Activated gamma-delta T cell treated with Interleukin-2 at 50 U/mL for 16 hours (primary cell): Measurements from ENCODE around the gene ANGPTL4.
"Not testable (repeated sequence)": the region's sequence is repeated elsewhere in the genome, so short reads cannot be mapped to it uniquely, and the experiment has no call there.

Experiments
- DNase-seq: peaks from one replicate; pipeline ENCODE4 v3.0.0-alpha.2; 2020

ANGPTL4 gene

DNA sequence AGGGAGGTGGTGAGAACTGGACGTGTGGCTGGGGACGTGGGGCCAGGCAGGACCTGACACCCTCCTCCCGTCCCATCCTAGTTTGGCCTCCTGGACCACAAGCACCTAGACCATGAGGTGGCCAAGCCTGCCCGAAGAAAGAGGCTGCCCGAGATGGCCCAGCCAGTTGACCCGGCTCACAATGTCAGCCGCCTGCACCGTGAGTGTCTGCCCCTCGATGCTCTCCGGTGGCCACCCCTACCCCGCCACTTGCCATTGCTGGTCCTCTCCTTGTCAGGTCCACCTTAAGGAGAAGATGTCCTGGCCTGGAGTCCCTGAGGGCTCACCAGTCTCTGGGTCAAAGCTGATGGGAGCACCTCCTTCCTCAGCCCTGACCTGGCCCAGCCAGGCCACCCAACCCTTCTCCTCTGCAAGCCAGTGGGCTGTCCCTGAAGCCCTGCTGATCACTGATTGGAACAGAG lies 2.2 kb downstream of the ANGPTL4 start:
- no peak for DNase-seq

DNA sequence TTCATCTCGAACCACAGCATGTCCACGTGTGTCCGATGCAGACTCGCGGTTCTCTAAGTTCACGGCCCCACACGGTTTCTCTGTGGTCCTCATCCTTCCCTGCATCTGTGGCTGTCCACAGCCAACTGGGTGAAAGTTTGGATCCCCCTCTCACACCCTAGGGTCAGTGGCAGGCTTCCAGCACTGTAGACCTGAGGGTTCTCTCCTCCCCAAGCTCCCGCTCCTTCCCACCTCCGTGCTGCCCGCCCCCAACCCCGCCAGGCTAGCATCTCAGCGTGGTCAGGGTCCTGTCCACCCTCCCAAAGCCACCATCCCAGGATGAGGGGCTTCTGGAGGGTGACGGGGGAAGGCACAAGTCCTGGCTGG lies 3.0 kb downstream of the ANGPTL4 start:
- no peak for DNase-seq

DNA sequence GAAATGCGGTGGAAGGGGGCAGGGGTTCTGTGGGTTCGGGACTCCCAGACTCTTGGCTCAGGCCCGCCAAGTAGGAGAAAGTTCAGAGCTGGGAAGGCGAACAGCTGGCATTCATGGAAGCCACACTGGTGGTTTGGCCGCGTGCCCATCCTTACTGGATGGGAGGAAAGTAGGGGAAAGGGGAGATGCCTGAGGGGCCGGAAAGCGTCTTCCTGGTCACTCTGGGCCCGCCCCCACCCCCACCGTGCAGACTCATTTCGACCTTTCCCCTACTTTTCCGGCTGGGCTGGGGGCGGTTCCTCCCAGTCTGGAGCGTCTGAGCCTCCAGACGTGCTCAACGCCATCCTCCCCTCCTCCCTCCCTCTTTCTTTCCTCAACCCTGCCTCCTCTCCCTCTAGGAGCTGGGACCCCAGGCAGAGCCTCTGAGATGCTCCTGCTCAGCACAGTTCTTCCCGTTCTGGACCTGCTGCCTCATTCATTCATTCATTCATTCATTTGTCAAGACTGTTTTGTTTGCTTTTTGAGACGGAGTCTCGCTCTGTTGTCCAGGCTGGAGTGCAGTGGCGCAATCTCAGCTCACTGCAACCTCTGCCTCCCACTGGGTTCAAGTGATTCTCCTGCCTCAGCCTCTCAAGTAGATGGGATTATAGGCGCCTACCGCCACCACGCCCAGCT lies 3.5 kb downstream of the ANGPTL4 start:
- DNase-seq: no peak

DNA sequence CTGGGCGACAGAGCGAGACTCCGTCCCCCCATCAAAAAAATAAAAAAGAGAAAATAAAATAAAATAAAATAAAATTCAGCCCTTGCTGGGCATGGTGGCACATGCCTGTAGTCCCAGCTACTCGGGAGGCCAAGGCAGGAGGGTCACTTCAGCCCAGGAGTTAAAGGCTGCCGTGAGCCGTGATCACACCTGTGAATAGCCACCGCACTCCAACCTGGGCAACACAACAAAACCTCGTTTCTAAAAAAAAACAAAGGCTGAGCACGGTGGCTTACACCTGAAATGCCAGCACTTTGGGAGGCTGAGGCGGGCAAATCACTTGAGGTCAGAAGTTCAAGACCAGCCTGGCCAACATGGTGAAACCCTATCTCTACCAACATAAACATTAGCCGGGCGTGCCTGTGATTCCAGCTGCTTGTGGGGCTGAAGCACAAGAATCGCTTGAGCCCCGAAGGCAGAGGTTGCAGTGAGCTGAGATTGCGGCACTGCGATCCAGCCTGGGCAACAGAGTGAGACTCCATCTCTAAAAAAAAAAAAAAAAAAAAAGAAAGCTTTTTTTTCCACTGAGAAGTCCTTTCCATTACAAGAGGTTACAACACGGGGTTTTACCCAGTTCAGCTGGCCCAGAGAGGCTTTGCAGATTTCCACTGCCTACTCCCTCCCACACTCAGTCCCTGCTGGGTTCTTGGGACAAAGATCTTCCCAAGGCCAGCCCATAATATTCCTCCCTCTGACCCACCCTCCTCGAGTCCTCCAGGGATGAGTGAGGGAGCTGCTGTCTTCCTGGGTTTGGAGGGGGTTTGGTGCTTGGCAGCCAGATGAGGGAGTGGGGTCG lies 6.4 kb downstream of the ANGPTL4 start:
- DNase-seq: no peak

DNA sequence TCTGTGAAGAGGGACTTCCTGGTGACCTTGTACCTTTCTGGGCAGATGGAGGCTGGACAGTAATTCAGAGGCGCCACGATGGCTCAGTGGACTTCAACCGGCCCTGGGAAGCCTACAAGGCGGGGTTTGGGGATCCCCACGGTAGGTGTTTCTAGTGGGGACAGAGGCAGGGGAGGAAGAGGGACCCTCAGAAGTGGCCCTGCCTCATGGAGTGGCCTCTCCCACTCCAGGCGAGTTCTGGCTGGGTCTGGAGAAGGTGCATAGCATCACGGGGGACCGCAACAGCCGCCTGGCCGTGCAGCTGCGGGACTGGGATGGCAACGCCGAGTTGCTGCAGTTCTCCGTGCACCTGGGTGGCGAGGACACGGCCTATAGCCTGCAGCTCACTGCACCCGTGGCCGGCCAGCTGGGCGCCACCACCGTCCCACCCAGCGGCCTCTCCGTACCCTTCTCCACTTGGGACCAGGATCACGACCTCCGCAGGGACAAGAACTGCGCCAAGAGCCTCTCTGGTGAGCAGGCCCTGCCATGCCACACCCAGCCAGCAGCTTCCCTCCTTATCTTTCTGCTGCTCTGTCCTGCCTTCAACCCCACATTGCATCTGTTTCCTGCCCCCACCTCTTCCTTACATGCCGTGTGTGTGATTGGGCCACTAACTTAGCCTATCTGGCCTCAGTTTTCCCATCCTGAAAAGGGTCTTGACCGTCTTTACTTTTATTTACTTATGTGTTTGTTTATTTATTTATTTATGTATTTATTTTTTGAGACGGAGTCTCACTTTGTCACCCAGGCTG lies 7.3 kb downstream of the ANGPTL4 start:
- DNase-seq: no peak

DNA sequence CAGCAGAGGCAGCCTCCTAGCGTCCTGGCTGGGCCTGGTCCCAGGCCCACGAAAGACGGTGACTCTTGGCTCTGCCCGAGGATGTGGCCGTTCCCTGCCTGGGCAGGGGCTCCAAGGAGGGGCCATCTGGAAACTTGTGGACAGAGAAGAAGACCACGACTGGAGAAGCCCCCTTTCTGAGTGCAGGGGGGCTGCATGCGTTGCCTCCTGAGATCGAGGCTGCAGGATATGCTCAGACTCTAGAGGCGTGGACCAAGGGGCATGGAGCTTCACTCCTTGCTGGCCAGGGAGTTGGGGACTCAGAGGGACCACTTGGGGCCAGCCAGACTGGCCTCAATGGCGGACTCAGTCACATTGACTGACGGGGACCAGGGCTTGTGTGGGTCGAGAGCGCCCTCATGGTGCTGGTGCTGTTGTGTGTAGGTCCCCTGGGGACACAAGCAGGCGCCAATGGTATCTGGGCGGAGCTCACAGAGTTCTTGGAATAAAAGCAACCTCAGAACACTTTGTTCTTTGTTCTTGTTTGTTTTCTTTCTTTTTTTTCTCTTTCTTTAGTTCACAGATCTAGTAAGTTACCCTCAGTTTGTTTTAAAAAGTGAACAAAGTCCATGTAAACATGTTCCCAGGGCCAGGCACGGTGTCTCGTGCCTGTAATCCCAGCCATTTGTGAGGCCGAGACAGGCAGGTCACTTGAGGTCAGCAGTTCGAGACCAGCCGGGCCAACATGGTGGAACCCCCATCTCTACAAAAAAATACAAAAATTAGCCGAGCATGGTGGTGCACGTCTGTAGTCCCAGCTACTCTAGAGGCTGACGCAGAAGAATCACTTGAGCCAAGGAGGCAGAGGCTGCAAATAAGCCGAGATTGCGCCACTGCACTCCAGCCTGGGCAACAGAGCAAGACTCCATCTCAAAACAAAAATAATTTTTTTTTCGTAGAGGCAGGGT lies 10.2 kb downstream of the ANGPTL4 start:
- DNase-seq: no peak

DNA sequence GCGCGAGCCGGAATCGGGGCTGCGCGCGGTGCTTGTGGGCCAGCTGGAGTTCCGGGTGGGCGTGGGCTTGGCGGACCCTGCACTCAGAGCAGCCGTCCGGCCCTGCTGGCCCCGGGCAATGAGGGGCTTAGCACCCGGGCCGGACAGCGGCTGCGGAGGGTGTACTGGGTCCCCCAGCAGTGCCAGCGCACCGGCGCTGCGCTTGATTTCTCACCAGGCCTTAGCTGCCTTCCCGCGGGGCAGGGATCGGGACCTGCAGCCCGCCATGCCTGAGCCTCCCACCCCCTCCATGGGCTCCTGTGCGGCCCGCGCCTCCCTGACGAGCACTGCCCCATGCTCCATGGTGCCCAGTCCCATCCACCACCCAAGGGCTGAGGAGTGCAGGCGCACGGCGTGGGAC lies 11.8 kb downstream of the ANGPTL4 start:
- not testable (repeated sequence) for DNase-seq

DNA sequence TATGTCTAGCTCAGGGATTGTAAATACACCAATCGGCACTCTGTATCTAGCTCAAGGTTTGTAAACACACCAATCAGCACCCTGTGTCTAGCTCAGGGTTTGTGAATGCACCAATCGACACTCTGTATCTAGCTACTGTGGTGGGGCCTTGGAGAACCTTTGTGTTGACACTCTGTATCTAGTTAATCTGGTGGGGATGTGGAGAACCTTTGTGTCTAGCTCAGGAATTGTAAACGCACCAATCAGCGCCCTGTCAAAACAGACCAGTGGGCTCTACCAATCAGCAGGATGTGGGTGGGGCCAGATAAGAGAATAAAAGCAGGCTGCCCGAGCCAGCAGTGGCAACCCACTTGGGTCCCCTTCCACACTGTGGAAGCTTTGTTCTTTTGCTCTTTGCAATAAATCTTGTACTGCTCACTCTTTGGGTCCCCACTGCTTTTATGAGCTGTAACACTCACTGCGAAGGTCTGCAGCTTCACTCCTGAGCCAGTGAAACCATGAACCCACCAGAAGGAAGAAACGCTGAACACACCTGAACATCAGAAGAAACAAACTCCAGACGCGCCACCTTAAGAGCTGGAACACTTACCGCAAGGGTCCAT lies 12.5 kb downstream of the ANGPTL4 start:
- not testable (repeated sequence) for DNase-seq

DNA sequence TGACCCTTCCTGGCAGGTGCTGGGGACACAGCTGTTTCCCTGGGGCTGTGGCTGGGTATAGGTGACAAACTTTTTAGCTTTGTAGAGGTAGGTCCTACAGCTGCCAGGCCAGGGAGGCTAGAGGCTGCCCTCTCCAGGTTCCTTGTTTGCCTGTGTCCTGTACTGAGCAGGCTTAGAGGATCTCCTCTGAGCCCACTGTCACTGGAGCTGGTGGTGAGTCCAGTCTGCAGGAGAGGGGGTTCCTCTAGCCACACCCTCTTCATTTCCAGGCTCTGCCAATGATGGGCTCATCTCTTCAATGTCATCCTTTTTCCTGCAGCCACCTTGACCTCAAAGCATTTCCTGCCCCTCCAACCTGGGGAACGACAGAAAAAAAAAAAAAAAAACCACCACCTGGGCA lies 13.6 kb downstream of the ANGPTL4 start:
- DNase-seq: no peak

DNA sequence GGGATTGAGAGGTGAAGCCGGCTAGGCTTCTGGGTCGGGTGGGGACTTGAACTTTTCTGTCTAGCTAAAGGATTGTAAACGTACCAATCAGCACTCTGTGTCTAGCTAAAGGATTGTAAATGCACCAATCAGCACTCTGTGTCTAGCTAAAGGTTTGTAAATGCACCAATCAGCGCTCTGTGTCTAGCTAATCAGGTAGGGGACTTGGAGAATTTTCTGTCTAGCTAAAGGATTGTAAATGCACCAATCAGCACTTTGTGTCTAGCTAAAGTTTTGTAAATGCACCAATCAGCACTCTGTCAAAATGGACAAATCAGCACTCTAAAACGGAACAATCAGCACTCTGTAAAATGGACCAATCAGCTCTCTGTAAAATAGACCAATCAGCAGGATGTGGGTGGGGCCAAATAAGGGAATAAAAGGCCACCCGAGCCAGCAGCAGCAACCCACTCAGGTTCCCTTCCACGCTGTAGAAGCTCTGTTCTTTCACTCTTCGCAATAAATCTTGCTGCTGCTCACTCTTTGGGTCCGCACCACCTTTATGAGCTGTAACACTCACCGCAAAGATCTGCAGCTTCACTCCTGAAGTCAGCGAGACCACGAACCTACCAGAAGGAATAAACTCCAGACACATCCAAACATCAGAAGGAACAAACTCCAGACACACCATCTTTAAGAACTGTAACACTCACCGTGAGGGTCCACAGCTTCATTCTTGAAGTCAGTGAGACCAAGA lies 15.4 kb downstream of the ANGPTL4 start:
- DNase-seq: not testable (repeated sequence)

DNA sequence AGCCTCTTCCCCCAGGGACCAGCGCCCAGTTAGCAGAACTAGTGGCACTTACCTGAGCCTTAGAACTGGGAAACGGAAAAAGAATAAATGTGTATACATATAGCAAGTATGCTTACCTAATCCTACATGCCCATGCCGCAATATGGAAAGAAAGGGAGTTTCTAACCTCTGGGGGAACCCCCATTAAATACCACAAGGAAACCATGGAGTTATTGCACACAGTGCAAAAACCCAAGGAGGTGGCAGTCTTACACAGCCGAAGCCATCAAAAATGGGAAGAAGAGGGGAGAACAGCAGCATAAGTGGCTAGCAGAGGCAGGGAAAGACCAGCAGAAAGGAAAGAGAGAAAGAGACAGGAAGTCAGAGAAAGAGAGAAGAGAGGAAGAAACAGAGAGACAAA lies 20.6 kb downstream of the ANGPTL4 start:
- not testable (repeated sequence) for DNase-seq

DNA sequence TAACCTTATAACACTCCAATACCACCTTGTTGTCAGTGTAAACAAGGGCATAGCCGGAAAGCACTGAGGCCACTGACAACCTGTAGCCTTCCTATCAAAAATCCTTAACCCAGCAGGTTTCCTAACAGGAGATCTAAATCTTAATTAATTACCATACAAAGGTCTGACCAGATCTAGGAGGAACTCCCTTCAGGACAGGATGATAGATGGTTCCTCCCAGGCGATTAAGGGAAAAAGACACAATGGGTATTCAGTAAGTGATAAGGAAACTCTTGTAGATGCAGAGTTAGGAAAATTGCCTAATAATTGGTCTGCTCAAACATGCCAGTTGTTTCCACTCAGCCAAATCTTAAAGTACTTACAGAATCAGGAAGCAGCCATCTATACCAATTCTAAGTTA lies 21.1 kb downstream of the ANGPTL4 start:
- not testable (repeated sequence) for DNase-seq

DNA sequence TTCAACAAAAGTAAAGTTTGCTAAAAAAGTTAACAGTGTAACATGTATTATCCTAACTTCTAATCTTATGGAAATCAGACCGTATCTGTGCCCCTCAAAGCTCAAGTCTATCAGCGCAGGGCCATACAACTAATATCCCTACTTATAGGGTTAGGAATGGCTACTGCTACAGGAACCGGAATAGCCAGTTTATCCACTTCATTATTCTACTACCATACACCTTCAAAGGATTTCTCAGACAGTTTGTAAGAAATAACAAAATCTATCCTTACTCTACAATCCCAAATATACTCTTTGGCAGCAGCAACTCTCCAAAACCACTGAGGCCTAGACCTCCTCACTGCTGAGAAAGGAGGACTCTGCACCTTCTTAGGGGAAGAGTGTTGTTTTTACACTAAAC lies 21.6 kb downstream of the ANGPTL4 start:
- DNase-seq: not testable (repeated sequence)

DNA sequence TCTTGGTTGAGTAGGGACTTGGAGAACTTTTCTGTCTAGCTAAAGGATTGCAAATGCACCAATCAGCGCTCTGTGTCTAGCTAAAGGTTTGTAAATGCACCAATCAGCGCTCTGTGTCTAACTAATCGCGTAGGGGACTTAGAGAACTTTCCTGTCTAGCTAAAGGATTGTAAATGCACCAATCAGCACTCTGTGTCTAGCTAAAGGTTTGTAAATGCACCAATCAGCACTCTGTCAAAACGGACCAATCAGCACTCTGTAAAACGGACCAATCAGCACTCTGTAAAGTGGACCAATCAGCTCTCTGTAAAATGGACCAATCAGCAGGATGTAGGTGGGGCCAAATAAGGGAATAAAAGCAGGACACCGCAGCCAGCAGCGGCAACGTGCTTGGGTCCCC lies 22.5 kb downstream of the ANGPTL4 start:
- not testable (repeated sequence) for DNase-seq

DNA sequence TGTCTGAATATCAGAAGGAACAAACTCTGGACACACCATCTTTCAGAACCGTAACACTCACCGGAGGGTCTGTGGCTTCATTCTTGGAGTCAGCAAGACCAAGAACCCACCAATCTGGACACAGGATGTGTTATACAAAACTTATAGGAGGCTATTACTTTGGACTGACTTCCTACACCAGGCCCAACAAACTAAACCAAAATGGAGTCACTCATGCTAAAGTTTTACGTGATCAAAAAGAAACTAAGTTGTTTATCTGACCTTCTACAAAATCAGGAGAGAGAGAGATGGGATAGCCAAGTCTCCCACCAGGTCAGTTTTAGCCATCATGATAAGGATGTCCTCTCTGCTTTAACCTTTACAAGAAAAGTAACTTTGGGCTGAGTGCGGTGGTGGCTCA lies 23.0 kb downstream of the ANGPTL4 start:
- no peak for DNase-seq

DNA sequence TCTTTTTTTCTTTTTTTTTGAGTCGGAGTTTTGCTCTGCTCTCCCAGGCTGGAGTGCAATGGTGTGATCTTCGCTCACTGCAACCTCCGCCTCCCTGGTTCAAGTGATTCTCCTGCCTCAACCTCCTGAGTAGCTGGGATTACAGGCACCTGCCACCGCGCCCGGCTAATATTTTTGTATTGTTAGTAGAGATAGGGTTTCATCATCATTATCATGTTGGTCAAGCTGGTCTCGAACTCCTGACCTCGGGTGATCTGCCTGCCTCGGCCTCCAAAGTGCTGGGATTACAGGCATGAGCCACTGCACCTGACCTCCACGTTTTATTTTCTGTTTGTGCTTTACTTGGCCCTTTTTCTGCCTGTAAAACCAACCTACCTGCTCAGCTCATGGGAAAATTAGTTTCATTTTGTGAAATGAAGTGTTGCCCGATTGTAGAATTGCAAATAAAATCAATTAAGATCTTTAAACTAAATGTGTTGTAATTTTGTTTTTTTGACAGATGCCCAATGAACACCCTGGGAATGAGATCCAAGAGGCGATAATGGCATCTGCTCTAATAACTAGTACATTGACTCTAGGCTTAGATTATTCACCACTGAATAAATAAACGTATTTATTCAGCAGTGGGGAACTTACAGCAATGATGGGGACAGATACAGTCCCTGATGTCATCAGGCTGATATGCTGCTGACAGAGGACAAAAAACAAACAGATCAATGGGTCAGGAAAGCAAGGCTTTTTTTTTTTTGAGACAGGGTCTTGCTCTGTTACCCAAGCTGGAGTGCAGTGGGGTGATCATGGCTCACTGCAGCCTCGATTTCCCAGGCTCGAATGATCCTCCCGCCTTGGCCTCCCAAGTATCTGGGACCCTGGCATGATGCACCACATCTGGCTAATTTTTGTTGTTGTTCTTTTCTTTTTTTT lies 24.0 kb downstream of the ANGPTL4 start:
- no peak for DNase-seq

DNA sequence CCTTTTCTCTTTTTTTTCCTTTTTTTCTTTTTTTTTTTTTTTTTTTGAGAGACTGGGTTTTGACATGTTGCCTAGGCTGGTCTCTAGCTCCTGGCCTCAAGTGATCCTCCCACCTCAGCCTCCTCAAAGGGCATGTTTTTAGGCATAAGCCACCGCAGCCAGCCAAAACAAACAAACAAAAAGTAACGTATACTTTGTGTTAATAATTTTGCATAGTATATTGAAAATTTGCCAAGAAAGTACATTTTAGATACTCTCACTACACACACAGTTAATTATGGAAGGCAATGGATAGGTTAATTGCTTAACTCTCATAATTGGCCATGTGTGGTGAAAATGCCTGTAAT lies 24.6 kb downstream of the ANGPTL4 start:
- DNase-seq: no peak

DNA sequence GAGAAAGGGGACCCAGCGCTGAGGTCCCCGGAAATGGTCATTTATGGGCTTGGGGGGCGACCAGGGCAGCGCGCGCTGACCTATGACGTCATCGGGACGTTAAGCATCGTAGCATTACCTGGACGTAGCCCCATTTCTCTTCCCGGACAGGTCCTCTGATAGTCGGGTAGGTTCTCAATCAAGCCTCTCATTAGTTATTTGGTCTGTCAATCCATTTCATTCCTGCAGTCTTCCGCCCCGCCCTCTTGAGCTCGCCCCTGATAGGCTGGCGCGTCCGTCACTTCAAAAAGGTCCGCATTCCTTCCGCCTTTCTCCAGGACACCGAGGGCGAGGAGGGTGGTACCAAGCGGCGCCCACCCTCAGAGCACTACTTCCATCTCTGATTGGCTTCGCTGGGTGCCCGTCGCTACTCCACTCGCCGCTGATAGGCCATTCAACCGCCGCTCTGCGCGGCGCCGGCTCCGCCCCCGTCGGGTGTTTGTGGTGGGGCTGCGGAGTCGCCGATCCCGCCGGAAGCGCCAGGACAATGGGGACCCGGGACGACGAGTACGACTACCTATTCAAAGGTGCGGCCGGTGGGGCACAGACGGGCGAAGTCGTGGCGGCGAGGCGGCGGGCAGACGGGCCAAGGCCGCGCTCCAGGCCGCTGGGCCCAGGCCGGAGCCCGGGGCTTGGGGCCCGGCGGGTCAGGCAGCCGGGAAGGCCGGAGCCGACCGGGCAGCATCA lies 26.1 kb downstream of the ANGPTL4 start, which contains the start of gene RAB11B:
TSS of gene RAB11B (plus strand) at position 470 of the 726 bp plus-strand sequence. CDS start at position 527, 57 bp downstream.
- DNase-seq: peak; percentile 98

DNA sequence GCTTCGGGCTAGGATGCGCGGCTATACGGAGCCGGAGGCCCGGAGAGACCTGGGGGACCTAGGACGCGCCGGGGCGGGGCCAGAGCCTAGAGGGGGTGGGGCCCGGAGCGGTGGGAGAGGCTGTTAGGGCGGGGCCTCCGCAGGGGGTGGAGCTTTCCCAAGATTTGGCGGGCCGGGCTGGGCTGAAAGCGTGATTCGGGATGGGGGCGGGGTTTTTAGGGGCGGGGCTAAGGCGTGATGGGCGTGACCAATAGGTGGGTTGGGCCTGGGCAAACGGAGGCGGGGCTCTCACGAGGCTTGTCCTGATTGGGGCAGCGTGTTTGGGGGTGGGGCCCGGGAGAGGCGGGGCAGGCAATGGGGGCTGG lies 26.6 kb downstream of the ANGPTL4 start:
- peak; percentile 85 for DNase-seq
